Common myeloid progenitor, CD34-positive (primary cell): ENCODE measurements around the gene PRKCH.

Experiments
- CTCF ChIA-PET: fragments of 350-600 bp; sonication (Branson Sonifier 250); formaldehyde crosslinking; loops from one replicate; lab custom pipeline; 2021; ENCODE audit warnings: antibody characterized with exemption; lab: Charles Lee
- POLR2A ChIA-PET: fragments of 350-600 bp; sonication (Branson Sonifier 250); formaldehyde crosslinking; loops from one replicate; lab custom pipeline; 2021; ENCODE audit warnings: antibody characterized with exemption; lab: Charles Lee
- DNase-seq, 3 donors: peaks; one replicate each; pipeline versions ENCODE4 v3.0.0 to v3.0.0-alpha.2; 2013
- H3K27ac ChIP-seq, 2 experiments: 1 replicate in 1 of 2; 2 replicates in 1 of 2; pipeline ENCODE4 v1.7.0; 2013; ENCODE audit warnings: inconsistent platforms in 2 of 2, low read length in 2 of 2, mild to moderate bottlenecking in 2 of 2, low read depth in 1 of 2, moderate library complexity in 1 of 2; ENCODE audit not compliant: severe bottlenecking in 2 of 2, insufficient read depth in 1 of 2, poor library complexity in 1 of 2
- H3K27me3 ChIP-seq, 5 experiments: replicated peaks in 2 of 5; 1 replicate in 3 of 5; 2 replicates in 2 of 5; pipeline versions ENCODE4 v1.6.1 to v1.7.0; 2013; ENCODE audit warnings: low read length in 4 of 5, mild to moderate bottlenecking in 2 of 5, moderate library complexity in 2 of 5, inconsistent platforms in 1 of 5; ENCODE audit not compliant: insufficient read depth in 5 of 5, control insufficient read depth in 4 of 5
- H3K36me3 ChIP-seq, 4 experiments: 1 replicate in 2 of 4; 2 replicates in 2 of 4; pipeline versions ENCODE4 v1.6.1 to v1.7.0; 2013; ENCODE audit warnings: low read length in 3 of 4, control low read depth in 1 of 4, mild to moderate bottlenecking in 1 of 4; ENCODE audit not compliant: control insufficient read depth in 4 of 4, insufficient read depth in 4 of 4
- H3K4me1 ChIP-seq, 4 experiments: 1 replicate in 3 of 4; 2 replicates in 1 of 4; pipeline versions ENCODE4 v1.6.1 to v1.7.1; 2013; ENCODE audit warnings: low read length in 3 of 4, mild to moderate bottlenecking in 3 of 4, control low read depth in 1 of 4, inconsistent platforms in 1 of 4, moderate library complexity in 1 of 4; ENCODE audit not compliant: control insufficient read depth in 4 of 4, insufficient read depth in 4 of 4; ENCODE audit errors: control extremely low read depth in 1 of 4
- H3K4me3 ChIP-seq, 7 experiments: 1 replicate in 4 of 7; 2 replicates in 3 of 7; pipeline versions ENCODE4 v1.5.1 to v1.7.0; 2013; ENCODE audit warnings: mild to moderate bottlenecking in 7 of 7, low read length in 6 of 7, moderate library complexity in 6 of 7, inconsistent platforms in 2 of 7, low read depth in 2 of 7, control low read depth in 1 of 7; ENCODE audit not compliant: insufficient read depth in 4 of 7, control insufficient read depth in 1 of 7; ENCODE audit errors: extremely low read depth in 1 of 7
- H3K9me3 ChIP-seq, 5 experiments: 1 replicate in 4 of 5; 2 replicates in 1 of 5; pipeline versions ENCODE4 v1.6.1 to v1.7.1; 2013; ENCODE audit warnings: low read length in 4 of 5, mild to moderate bottlenecking in 2 of 5, inconsistent platforms in 1 of 5, low read depth in 1 of 5, moderate library complexity in 1 of 5; ENCODE audit not compliant: control insufficient read depth in 4 of 5, insufficient read depth in 2 of 5; ENCODE audit errors: control extremely low read depth in 1 of 5
- WGBS: methylation state at CpG from one replicate; pipeline ENCODE4 v1.1.5; 2013; ENCODE audit not compliant: insufficient coverage; 5-methylcytosine and 5-hydroxymethylcytosine counted together

Gene PRKCH

DNA sequence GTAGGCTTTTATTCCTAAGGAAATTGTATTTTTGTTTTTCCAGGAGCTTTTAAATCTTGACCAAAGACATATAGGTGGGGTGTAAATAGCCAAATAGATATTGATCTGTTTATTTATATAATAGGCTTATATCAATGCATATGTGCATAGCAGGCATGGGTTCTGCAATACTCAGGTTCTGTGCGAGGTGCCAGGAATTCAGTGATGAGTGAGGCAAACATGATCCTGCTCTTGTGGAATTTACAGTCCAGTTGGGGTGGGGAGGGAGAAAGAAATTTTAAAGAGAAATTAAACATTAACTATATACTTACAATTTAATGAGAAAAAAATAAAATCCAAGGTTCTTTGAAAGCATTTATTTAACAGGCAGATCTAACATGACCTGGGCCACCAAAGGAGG is 213.7 kb downstream of the PRKCH start:
- CTCF ChIA-PET: interaction anchor here (0.9 kb wide), 1 partner anchor 11 kb away, joined by 3 read pairs; no protein-coding TSS in a partner anchor
- no peak for DNase-seq
- H3K9me3 ChIP-seq: no peaks in the 10 kb centered on the region
- POLR2A ChIA-PET: no interaction called here
- H3K27me3 ChIP-seq: no peaks in the 10 kb centered on the region
- no peak overlapping the region for H3K4me3 ChIP-seq
- peaks cover 3 to 12% (median 9%) of the 10 kb centered on the region in 4 experiments for H3K4me1 ChIP-seq
- WGBS: no CpG with 5 or more reads among the region's 1 CpG
- no peak overlapping the region for H3K27ac ChIP-seq
- H3K36me3 ChIP-seq: peaks cover 0 to 51% (median 11%) of the 10 kb centered on the region in 4 experiments

DNA sequence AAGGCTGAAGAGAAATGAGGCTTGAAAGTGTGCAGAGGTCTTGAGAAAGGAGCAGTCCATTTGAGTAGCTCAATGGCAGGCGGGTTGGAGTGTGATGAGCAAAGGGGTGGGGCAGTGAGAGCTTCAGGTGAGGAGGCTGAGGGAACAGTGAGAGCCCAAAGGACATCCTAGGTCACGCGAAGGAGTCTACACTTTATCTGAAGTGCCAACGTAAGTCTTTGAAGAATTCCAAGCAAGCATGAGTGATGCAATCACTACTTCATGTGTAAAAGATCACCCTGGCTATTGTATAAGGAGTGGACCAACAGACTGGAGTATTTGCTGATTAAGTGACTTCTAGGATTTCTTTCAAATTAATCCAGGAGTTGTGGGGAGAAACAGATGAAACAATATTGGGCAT is 214.1 kb downstream of the PRKCH start:
- Histone ChIP-seq H3K4me1 (peaks cover 3 to 12% (median 9%) of the 10 kb centered on the region in 4 experiments), H3K4me3 (no peak overlapping the region), H3K9me3 (no peaks in the 10 kb centered on the region), H3K36me3 (peaks cover 0 to 51% (median 14%) of the 10 kb centered on the region in 4 experiments), H3K27me3 (no peaks in the 10 kb centered on the region), H3K27ac (no peak overlapping the region)
- WGBS: 100% methylated on average over 4 of the region's 4 CpGs
- ChIA-PET POLR2A (no interaction called here), CTCF (interaction anchor here (1.4 kb wide), 1 partner anchor 13 kb away, joined by 3 read pairs; no protein-coding TSS in a partner anchor)
- DNase-seq: no peak

DNA sequence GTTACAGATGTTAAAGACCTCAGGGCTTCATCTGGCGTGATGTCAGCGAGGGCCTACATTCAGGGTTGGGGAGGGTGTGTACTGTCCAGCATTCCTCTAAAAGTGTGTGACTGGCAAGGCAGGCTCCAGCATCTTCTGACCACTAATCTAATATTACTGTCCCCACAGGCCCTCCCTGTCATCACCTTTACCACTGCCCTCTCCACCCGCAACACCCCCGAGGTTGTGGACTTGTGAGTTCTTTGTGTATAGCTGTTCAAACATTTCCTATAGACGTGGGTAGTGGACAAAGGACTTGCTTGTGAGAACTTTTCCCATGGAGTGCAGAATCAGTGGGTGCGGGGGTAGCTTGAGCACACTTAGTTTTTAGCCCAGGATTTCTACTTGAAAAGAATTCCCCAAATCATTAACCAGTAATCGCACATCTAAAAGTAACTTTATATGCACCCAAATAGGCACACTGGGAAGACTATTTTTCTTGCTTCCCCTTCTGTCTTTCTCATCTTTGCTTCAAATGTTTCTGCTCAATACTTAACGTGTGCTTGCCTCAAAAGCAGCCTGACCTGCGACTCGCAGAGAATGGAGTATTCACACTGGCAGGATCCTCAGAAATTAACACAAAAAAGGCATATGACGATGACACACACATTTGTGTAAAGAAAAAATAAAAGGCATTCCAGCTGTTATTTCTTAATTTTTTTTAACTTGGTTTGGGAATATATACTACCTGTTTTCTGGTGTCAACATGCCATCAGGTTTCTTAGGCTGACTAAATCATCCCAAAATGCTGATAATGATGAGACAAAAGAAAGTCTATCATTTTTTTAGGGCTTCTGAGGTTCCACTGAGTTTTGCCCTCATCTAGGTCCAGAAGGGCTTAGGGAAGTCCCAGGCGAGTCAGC is 215.5 kb downstream of the PRKCH start:
- ChIA-PET POLR2A (no interaction called here), CTCF (interaction anchor here (0.6 to 1.4 kb wide), 5 partner anchors 9 to 38 kb away, joined by 3 to 4 read pairs (median 3); no protein-coding TSS in a partner anchor)
- Histone ChIP-seq H3K36me3 (peaks cover 0 to 61% (median 15%) of the 10 kb centered on the region in 4 experiments), H3K4me3 (no peak overlapping the region), H3K27ac (no peak overlapping the region), H3K27me3 (no peaks in the 10 kb centered on the region), H3K4me1 (peaks cover 0 to 9% (median 7%) of the 10 kb centered on the region in 4 experiments), H3K9me3 (no peaks in the 10 kb centered on the region)
- WGBS: 97% methylated on average over 7 of the region's 12 CpGs
- DNase-seq: no peak

DNA sequence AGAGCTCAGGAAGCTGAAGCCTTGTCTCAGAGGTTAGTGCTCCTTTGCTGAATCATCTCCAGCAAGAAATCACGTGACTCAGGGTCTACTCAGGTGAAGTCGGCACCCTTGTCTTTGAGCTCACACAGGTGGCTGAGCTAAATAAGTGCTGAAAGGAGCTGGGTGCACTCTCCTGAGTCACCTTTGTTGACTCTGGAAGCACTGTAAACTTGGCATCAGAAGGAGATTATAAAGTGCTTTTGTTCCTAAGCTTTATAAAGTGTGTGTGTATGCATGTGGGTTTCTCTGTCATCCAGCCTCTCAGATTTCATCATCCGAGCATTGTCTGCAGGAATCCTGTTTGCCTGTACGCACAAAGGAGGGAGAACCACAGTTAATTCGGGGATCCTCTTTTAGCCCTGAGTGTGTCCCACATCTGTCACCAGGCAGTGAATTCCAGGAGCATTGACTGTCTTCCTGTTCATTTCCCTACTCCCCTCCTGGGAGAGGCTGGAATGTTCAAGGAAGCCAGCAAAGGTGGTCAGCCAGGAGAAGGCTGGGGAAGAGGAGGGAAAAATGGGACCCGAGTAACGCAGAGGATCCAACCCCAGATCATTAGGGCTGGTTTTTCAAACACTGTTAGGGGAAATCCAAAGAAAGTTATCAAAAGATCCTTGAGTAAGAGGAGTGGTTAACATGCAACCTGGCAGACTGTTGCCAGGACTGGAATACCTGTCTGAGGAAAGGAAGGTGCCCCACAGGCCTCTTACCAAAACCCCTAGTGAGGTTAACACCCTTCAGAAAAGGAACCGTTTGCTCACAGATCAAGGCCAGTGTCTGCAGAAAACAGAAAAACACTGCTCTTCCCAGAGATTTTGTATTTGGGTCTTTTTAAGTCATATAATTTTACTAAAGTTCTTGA is 216.4 kb downstream of the PRKCH start:
- Histone ChIP-seq H3K9me3 (no peaks in the 10 kb centered on the region), H3K36me3 (peaks cover 0 to 58% (median 15%) of the 10 kb centered on the region in 4 experiments), H3K4me3 (no peak overlapping the region), H3K27me3 (no peaks in the 10 kb centered on the region), H3K4me1 (peaks cover 0 to 9% (median 7%) of the 10 kb centered on the region in 4 experiments), H3K27ac (no peak overlapping the region)
- CTCF ChIA-PET: interaction anchor here (0.9 to 1.3 kb wide), 3 partner anchors 8 to 19 kb away, joined by 3 to 4 read pairs (median 3); no protein-coding TSS in a partner anchor
- 77% methylated on average over 7 of the region's 8 CpGs for WGBS
- POLR2A ChIA-PET: interaction anchor here (0.8 kb wide), 1 partner anchor 41 kb away, joined by 4 read pairs; no protein-coding TSS in a partner anchor
- no peak for DNase-seq

DNA sequence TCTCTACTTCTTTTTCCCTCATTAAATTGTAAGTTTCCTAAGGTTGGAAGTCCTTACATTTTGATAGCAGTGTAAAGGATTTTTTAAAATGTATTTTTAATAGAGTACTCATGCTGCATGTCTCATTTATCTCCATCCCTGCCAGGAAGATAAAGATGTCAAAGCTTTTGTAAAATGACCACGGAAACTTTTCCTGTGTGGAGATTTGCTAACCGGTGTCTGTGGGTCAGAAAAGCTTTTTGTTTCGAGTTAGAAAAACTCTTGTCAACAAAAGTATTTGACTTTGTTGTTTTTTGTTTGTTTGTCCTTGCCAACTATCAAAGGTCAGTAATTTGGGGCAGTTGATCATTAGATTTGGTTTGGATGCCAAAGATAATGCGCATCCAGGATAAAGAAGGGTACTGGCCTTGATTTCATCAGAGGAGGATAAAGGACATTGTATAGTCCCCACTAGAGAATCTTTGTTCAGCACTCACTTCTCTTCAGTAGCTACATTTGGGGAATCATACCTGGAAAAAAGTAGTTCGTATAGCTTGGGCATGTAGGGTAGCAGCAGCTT is 217.2 kb downstream of the PRKCH start:
- WGBS: 100% methylated on average over 1 of the region's 5 CpGs
- no peaks in the 10 kb centered on the region for H3K9me3 ChIP-seq
- DNase-seq: no peak
- ChIA-PET CTCF (interaction anchor here (1.3 kb wide), 1 partner anchor 9 kb away, joined by 3 read pairs; no protein-coding TSS in a partner anchor), POLR2A (interaction anchor here (0.8 kb wide), 1 partner anchor 42 kb away, joined by 4 read pairs; no protein-coding TSS in a partner anchor)
- no peak overlapping the region for H3K4me3 ChIP-seq
- no peak overlapping the region for H3K27ac ChIP-seq
- H3K4me1 ChIP-seq: peaks cover 0 to 9% (median 7%) of the 10 kb centered on the region in 4 experiments
- peaks cover 0 to 55% (median 15%) of the 10 kb centered on the region in 4 experiments for H3K36me3 ChIP-seq
- no peaks in the 10 kb centered on the region for H3K27me3 ChIP-seq

DNA sequence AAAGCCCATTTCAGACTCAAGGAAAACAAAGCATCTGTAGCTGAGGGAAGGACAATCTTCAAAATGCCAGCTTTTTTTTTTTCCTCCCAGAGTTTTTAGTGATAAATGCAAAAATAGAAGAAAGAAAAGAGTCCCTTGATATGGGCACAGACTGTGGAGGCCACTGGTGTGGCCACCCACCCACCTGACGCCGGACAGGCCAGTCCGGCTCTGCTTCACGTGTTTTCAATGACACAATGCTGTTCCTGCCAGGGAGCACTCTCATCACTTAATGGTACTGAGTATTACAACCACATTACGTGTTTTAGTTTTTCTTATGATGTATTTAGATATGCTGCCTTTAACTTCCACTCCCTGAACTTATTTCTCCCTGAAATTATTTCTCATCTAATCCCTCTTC is 218.3 kb downstream of the PRKCH start:
- no peak for DNase-seq
- Histone ChIP-seq H3K4me1 (peaks cover 0 to 9% (median 7%) of the 10 kb centered on the region in 4 experiments), H3K36me3 (peaks cover 0 to 50% (median 17%) of the 10 kb centered on the region in 4 experiments), H3K27me3 (no peaks in the 10 kb centered on the region), H3K9me3 (no peaks in the 10 kb centered on the region), H3K27ac (no peak overlapping the region), H3K4me3 (no peak overlapping the region)
- POLR2A ChIA-PET: no interaction called here
- CTCF ChIA-PET: no interaction called here
- 100% methylated on average over 4 of the region's 5 CpGs for WGBS
